Amniotic stem cell (primary cell): ENCODE measurements around the gene TNS2.

ENCODE experiments used
- DNase-seq: peaks from one replicate; lab custom pipeline; 2025; lab: John Stamatoyannopoulos, UW

TNS2 gene

GRCh38 chr12:53042607-53043454, 7.0 kb upstream of the TNS2 start:
- no peak for DNase-seq

GRCh38 chr12:53044052-53044581, 5.7 kb upstream of the TNS2 start:
- DNase-seq = no peak

- DNase-seq = no peak
Measured at GRCh38 chr12:53044896-53045695, 4.8 kb upstream of the TNS2 start.

- no peak for DNase-seq
Measured at GRCh38 chr12:53045696-53046045, 4.2 kb upstream of the TNS2 start.

- DNase-seq = peak; percentile 73
Measured at GRCh38 chr12:53046655-53047220, 3.1 kb upstream of the TNS2 start.

GRCh38 chr12:53047221-53048032, 2.4 kb upstream of the TNS2 start:
- DNase-seq = no peak

- no peak for DNase-seq
Measured at GRCh38 chr12:53048033-53048779, 1.7 kb upstream of the TNS2 start.

GRCh38 chr12:53048780-53049401, 974 bp upstream of the TNS2 start:
- DNase-seq = no peak

GRCh38 chr12:53050426-53051057, 677 bp downstream of the TNS2 start:
- no peak for DNase-seq

- DNase-seq = no peak
Measured at GRCh38 chr12:53051058-53051880, 1.4 kb downstream of the TNS2 start.

GRCh38 chr12:53051881-53052412, 2.1 kb downstream of the TNS2 start:
- DNase-seq = no peak

GRCh38 chr12:53052419-53053217, 2.8 kb downstream of the TNS2 start:
- peak; percentile 34 for DNase-seq

GRCh38 chr12:53053218-53054111, 3.6 kb downstream of the TNS2 start:
- DNase-seq = no peak

GRCh38 chr12:53054112-53054878, 4.4 kb downstream of the TNS2 start:
- DNase-seq = no peak

- no peak for DNase-seq
Measured at GRCh38 chr12:53055471-53056266, 5.8 kb downstream of the TNS2 start.
